OCI-LY7 (cell line): Measurements from ENCODE around the gene BFSP1. TPM values are rescaled to one million over a fixed set of nuclear protein-coding genes. Genes with fewer than 3 reads are reported as not detected.

Experiments used
- BruUV-seq: library from RNA; stranded (reverse); fragments of 400-500 nt; replicated peaks from 2 replicates; lab custom pipeline; 2021; lab: Mats Ljungman, UMichigan
- CTCF ChIA-PET: fragments of 300-600 bp; sonication (Branson Sonifier 250); formaldehyde crosslinking; loops from one replicate; lab custom pipeline; 2022; ENCODE audit warnings: antibody characterized with exemption; ENCODE audit not compliant: unreplicated experiment; lab: Charles Lee
- POLR2A ChIA-PET: fragments of 300-600 bp; sonication (Branson Sonifier 250); formaldehyde crosslinking; loops from one replicate; lab custom pipeline; 2022; ENCODE audit warnings: antibody characterized with exemption; lab: Charles Lee
- DNase-seq: peaks from one replicate; pipeline ENCODE4 v3.0.0-alpha.2; 2015; ENCODE audit warnings: low spot score
- H2AFZ ChIP-seq: fragments of 200-600 bp; sonication (generic), shearing (Covaris generic); 2 replicates; pipeline ENCODE4 v1.6.1; 2014; ENCODE audit warnings: mild to moderate bottlenecking, antibody characterized with exemption, low read length, moderate library complexity
- H3K27ac ChIP-seq: fragments of 200-600 bp; sonication (generic); 2 replicates; pipeline ENCODE4 v1.5.1; 2014; ENCODE audit warnings: mixed run types, low read depth, mild to moderate bottlenecking, moderate library complexity, low read length, inconsistent platforms; ENCODE audit not compliant: poor library complexity, severe bottlenecking
- H3K36me3 ChIP-seq: fragments of 200-600 bp; sonication (generic); 2 replicates; pipeline ENCODE4 v1.6.1; 2014; ENCODE audit warnings: mild to moderate bottlenecking, antibody characterized with exemption, low read length, moderate library complexity, mixed read lengths; ENCODE audit not compliant: insufficient read depth
- H3K4me1 ChIP-seq: fragments of 200-600 bp; sonication (generic); 2 replicates; pipeline ENCODE4 v1.5.1; 2014; ENCODE audit warnings: mild to moderate bottlenecking, low read length; ENCODE audit not compliant: insufficient read depth, poor library complexity, severe bottlenecking
- H3K4me2 ChIP-seq: fragments of 200-600 bp; sonication (generic); 2 replicates; pipeline ENCODE4 v1.6.1; 2014; ENCODE audit warnings: mild to moderate bottlenecking, low read length
- H3K4me3 ChIP-seq: fragments of 200-600 bp; sonication (generic); 2 replicates; pipeline ENCODE4 v1.5.1; 2014; ENCODE audit warnings: mild to moderate bottlenecking, low read depth, low read length; ENCODE audit not compliant: poor library complexity, severe bottlenecking
- H3K79me2 ChIP-seq: fragments of 200-600 bp; sonication (generic); 2 replicates; pipeline ENCODE4 v1.6.1; 2016; ENCODE audit warnings: low read depth, mild to moderate bottlenecking, low read length, moderate library complexity, mixed read lengths; ENCODE audit not compliant: insufficient read depth
- H3K9me2 ChIP-seq: fragments of 200-600 bp; sonication (generic); 2 replicates; pipeline ENCODE4 v1.6.1; 2016; ENCODE audit warnings: mild to moderate bottlenecking, low read length, mixed read lengths; ENCODE audit not compliant: insufficient read depth
- H3K9me3 ChIP-seq: fragments of 200-600 bp; sonication (generic); 2 replicates; pipeline ENCODE4 v1.6.1; 2014; ENCODE audit warnings: mild to moderate bottlenecking, mixed run types, low read length, mixed read lengths
- H4K20me1 ChIP-seq: fragments of 200-600 bp; sonication (generic); 2 replicates; pipeline ENCODE4 v1.6.1; 2014; ENCODE audit warnings: mild to moderate bottlenecking, antibody characterized with exemption, low read length, moderate library complexity, mixed read lengths; ENCODE audit not compliant: insufficient read depth
- CTCF ChIP-seq: fragments of 200-600 bp; sonication (generic); conservative IDR thresholded peaks from 2 replicates; pipeline ENCODE4 v1.5.1; 2014; ENCODE audit warnings: mild to moderate bottlenecking, antibody characterized with exemption, low read length, moderate library complexity, mixed read lengths
- EZH2phosphoT487 ChIP-seq: fragments of 200-600 bp; sonication (generic); IDR thresholded peaks from 2 replicates; pipeline ENCODE4 v1.6.1; 2018; ENCODE audit warnings: low read depth, borderline replicate concordance, mild to moderate bottlenecking, mixed run types, antibody characterized with exemption, low read length, moderate library complexity, mixed read lengths
- intact Hi-C: fragments of 100-400 bp; cut with micrococcal nuclease; formaldehyde crosslinking; loops from one replicate; pipeline ENCODE4 v1.10.0; 2022; ENCODE audit not compliant: unreplicated experiment
- total RNA-seq, 2 experiments: library from RNA; depleted of rRNA in 1 of 2; stranded (reverse); fragments of >200 nt in 1 of 2; shearing (Covaris generic) in 1 of 2; gene quantifications; 2 replicates each; pipeline ENCODE4 v1.2.3, GENCODE V29; 2014 to 2022

The BFSP1 gene
- total RNA-seq, 2 experiments from 2014 or later: not detected

- H3K9me3 ChIP-seq: no peaks in the 10 kb centered on the region
- no peak overlapping the region for H2AFZ ChIP-seq
- H3K27ac ChIP-seq: no peak overlapping the region
- no peak for TF ChIP-seq EZH2phosphoT487
- no peak for TF ChIP-seq CTCF
- ChIA-PET POLR2A (no interaction called here), CTCF (no interaction called here)
- no TSS peak for BruUV-seq
- no peak overlapping the region for H3K4me3 ChIP-seq
- DNase-seq: no peak
- no peaks in the 10 kb centered on the region for H3K4me1 ChIP-seq
- no peaks in the 10 kb centered on the region for H4K20me1 ChIP-seq
- intact Hi-C loops: no loop called here
- H3K36me3 ChIP-seq: no peaks in the 10 kb centered on the region
- H3K9me2 ChIP-seq: no peaks in the 10 kb centered on the region
- no peaks in the 10 kb centered on the region for H3K79me2 ChIP-seq
- no peak overlapping the region for H3K4me2 ChIP-seq
These were observed 74.9 kb downstream of the BFSP1 start for GRCh38 chr20:17456279-17456678.

- H3K4me3 ChIP-seq: no peak overlapping the region
- H3K27ac ChIP-seq: no peak overlapping the region
- H2AFZ ChIP-seq: no peak overlapping the region
- no peaks in the 10 kb centered on the region for H3K9me3 ChIP-seq
- intact Hi-C loops: no loop called here
- H4K20me1 ChIP-seq: no peaks in the 10 kb centered on the region
- no peak for DNase-seq
- H3K4me1 ChIP-seq: no peaks in the 10 kb centered on the region
- no peak overlapping the region for H3K4me2 ChIP-seq
- TF ChIP-seq EZH2phosphoT487: no peak
- no peak for TF ChIP-seq CTCF
- no peaks in the 10 kb centered on the region for H3K9me2 ChIP-seq
- CTCF ChIA-PET: no interaction called here
- no TSS peak for BruUV-seq
- H3K36me3 ChIP-seq: no peaks in the 10 kb centered on the region
- POLR2A ChIA-PET: interaction anchor here (0.7 to 1.1 kb wide), 2 partner anchors 9 to 984 kb away, joined by 3 read pairs; no protein-coding TSS in a partner anchor
- H3K79me2 ChIP-seq: no peaks in the 10 kb centered on the region
These were observed 77.6 kb downstream of the BFSP1 start for GRCh38 chr20:17453592-17453991.

GRCh38 chr20:17452441-17452840 lies 78.7 kb downstream of the BFSP1 start:
- POLR2A ChIA-PET: interaction anchor here (0.6 to 1.1 kb wide), 2 partner anchors 10 to 658 kb away, joined by 3 to 4 read pairs; no protein-coding TSS in a partner anchor
- TF ChIP-seq CTCF: no peak
- no peak for TF ChIP-seq EZH2phosphoT487
- H3K27ac ChIP-seq: no peak overlapping the region
- no peak overlapping the region for H3K4me3 ChIP-seq
- H4K20me1 ChIP-seq: no peaks in the 10 kb centered on the region
- H3K9me3 ChIP-seq: no peaks in the 10 kb centered on the region
- H3K79me2 ChIP-seq: no peaks in the 10 kb centered on the region
- no peak overlapping the region for H3K4me2 ChIP-seq
- no peaks in the 10 kb centered on the region for H3K9me2 ChIP-seq
- no peaks in the 10 kb centered on the region for H3K36me3 ChIP-seq
- H3K4me1 ChIP-seq: no peaks in the 10 kb centered on the region
- CTCF ChIA-PET: no interaction called here
- no TSS peak for BruUV-seq
- H2AFZ ChIP-seq: no peak overlapping the region
- DNase-seq: no peak
- intact Hi-C loops: no loop called here
